ENCODE measurements around the gene PTPRG.

Gene PTPRG

GRCh38 chr3:62090519-62090918, 529.1 kb downstream of the PTPRG start:
- DNase-seq, result no peak

- DNase-seq, result no peak
Measured at GRCh38 chr3:62093025-62093424, 531.7 kb downstream of the PTPRG start.

GRCh38 chr3:62094461-62094860, 533.1 kb downstream of the PTPRG start:
- no peak for DNase-seq

GRCh38 chr3:62095080-62095479, 533.7 kb downstream of the PTPRG start:
- no peak for DNase-seq

- DNase-seq, result no peak
Measured at GRCh38 chr3:62095756-62096155, 534.4 kb downstream of the PTPRG start.

- DNase-seq, result no peak
Measured at GRCh38 chr3:62096521-62096920, 535.1 kb downstream of the PTPRG start.

- no peak for DNase-seq
Measured at GRCh38 chr3:62097121-62097520, 535.8 kb downstream of the PTPRG start.

GRCh38 chr3:62098646-62099365, 537.4 kb downstream of the PTPRG start:
- DNase-seq, result no peak

- DNase-seq, result no peak
Measured at GRCh38 chr3:62100282-62100989, 539.1 kb downstream of the PTPRG start.

GRCh38 chr3:62101488-62101887, 540.1 kb downstream of the PTPRG start:
- DNase-seq, result no peak

- no peak for DNase-seq
Measured at GRCh38 chr3:62103531-62103930, 542.2 kb downstream of the PTPRG start.

GRCh38 chr3:62109534-62109933, 548.2 kb downstream of the PTPRG start:
- no peak for DNase-seq

GRCh38 chr3:62110443-62111225, 549.3 kb downstream of the PTPRG start:
- no peak for DNase-seq

- DNase-seq, result no peak
Measured at GRCh38 chr3:62113092-62113491, 551.7 kb downstream of the PTPRG start.

- DNase-seq, result no peak
Measured at GRCh38 chr3:62114763-62115162, 553.4 kb downstream of the PTPRG start.

GRCh38 chr3:62117903-62118548, 556.7 kb downstream of the PTPRG start:
- DNase-seq, result no peak

GRCh38 chr3:62119139-62119538, 557.8 kb downstream of the PTPRG start:
- DNase-seq, result no peak

- no peak for DNase-seq
Measured at GRCh38 chr3:62122819-62123218, 561.4 kb downstream of the PTPRG start.

GRCh38 chr3:62125380-62125779, 564.0 kb downstream of the PTPRG start:
- DNase-seq, result no peak

- DNase-seq, result no peak
Measured at GRCh38 chr3:62127116-62127515, 565.7 kb downstream of the PTPRG start.

GRCh38 chr3:62128051-62128450, 566.7 kb downstream of the PTPRG start:
- no peak for DNase-seq

- no peak for DNase-seq
Measured at GRCh38 chr3:62128681-62129080, 567.3 kb downstream of the PTPRG start.

GRCh38 chr3:62131050-62131449, 569.7 kb downstream of the PTPRG start:
- no peak for DNase-seq

Measured in GF-D8 (cell line).